COLO829 (cell line): ENCODE measurements around the gene DNAI1.
A peak's percentile ranks its signal among the peaks of the same experiment; 100 is the strongest.

Experiments
- DNase-seq: peaks from one replicate; pipeline ENCODE4 v3.0.0; 2012; ENCODE audit warnings: low spot score

DNAI1 gene

DNA sequence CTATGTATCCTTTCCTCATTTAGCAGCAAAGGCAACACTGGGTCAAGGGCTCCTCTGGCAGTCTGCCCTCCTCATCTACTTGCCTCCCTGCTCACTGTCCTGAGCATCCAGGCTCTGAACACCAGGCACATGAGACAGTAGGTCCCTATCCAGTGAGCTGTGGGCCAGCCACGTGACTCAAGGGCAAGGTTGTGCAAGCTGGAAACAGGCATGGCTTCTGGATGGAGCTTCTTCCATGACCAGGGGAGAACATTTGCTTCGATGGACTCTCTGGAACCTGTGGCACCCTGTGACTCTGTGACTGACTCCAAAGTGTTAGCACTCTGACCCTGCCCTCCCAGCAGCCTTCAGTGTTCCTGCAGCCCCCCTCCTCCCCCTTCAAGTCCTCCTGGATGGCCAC, 33.0 kb downstream of the DNAI1 start:
- DNase-seq: no peak

DNA sequence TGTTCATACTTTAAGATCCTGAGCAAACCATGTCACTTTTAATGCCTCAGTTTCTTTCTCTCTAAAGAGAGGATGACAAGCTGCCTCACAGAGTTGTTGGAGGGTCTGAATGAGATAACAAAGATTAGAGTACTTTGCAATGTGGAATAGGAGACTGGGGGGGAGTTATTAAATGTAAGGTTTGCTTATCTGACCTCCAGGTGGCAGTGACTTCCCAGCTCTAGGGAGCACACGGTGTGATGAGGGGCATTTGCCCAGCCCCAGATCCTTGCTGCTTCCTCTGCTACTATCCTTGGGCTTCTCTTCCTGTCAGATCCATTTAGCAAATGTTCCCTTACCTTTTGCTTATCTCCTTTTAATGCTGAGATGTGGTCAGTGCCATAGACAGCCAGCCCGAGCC, 33.4 kb downstream of the DNAI1 start:
- no peak for DNase-seq

DNA sequence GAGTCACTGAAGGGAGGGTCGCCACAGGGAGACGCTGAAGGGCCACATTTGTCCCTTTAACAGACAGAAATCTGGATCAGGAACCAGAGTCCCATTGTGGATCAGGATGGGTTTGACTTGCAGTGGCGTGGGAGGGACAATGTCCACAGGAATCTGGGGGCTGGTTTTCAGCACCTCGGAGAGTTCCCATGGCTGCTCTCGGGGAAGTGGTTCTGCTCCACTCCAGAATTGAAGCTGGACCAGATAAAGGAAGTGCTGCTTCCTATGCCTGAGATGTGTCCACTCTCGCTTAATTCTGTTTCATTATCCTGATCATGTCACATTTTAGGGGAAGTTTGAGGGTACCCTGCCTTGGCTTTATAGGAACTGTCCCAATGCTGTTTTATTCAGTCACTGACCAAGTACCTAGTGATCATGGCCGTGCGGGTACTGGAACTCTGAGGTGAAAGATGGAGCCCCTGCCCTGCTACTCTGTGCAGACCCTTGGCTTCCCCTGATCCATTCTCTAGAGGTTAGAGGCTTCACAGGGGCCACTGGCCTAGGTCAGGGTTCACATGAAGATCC, 35.4 kb downstream of the DNAI1 start:
- DNase-seq: peak; percentile 65

DNA sequence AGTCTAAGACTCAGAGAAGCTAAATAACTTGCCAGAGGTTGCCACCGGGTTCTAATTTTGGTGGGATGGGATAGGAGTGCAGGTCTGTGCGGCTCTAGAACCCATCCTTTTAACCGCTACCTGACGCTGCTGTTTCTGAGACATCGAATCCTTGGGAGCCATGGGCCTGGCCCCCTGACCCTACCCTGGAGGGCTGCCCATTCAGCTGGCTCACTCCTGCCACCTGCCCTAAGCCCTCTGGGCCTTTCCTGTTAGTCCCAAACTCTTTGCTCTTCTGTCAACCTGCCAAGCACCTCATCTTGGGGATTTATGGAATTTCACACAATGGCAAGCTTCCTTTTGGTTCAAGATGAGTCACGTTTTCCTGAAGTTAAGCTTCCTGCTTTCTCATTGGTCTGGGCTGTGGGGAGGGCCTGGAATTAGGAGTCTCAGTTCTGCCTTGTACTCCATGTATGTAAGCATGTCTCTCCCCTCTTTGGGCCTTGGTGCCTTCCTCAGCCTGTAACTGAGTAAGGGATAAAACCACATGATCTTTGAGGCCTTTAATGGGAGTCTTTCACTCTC, 37.6 kb downstream of the DNAI1 start:
- no peak for DNase-seq

DNA sequence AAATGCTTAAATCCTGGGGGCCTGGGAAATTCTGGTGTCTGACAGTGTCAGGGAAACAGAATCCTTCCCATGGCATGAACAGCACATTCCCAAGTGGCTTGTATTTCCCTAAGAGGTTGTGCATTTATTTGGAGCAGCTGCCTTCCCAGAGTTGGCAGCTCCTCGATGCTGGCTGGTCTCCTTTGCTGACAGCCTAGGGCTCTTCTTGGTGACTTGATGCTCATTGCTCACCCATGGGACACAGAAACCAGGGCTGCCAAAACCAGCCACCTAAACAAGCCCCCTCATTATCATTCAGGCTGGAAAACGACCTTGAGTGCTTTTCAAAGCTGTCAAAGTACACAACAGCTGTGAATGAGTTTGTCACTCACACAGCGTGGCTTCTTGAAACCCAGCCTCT, 39.9 kb downstream of the DNAI1 start:
- no peak for DNase-seq

DNA sequence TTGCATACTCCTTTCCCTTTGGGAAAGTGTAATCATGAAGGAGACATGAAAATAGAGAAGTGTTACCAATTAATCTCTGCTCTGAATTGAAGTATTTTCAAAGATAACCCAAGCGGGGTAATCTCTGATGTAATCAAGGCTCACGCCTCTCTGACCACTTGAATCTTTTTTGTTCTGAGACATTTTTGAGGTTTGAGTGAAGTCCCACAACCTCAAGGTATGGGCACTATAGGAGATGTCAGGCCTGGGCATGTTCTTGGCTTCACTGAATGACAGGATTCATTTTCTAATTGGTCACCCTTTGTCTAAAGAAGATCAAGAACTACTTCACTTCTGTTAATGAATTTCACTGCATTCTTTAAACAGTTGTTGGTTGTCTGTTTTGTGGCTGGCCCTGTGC, 40.5 kb downstream of the DNAI1 start:
- no peak for DNase-seq

DNA sequence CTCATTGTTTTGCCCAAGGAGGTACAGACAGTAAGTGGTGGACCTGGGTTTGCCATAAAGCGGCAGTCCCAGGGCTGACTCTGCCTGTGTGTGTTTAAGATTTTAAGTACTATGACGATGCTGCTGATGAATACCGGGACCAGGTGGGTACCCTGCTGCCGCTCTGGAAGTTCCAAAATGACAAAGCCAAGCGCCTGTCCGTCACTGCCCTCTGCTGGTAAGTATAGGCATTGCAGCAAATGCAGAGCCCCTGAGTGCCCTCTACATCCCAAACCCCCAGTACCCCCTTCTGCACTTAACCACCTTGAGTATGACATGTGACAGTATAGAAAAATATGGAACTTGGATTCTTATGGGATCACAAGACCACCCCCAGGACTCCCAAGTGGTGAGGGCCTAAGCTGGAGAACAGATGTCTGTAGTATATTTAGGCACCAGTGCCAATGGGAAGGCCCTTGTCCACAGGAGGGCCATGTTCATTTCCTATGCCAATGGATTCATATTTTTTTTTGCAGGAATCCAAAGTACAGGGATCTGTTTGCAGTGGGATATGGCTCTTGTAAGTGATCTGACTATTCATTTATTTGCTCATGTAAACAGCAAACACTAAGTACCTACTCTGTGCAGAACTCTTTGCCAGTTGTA, 42.1 kb downstream of the DNAI1 start:
- peak; percentile 75 for DNase-seq

DNA sequence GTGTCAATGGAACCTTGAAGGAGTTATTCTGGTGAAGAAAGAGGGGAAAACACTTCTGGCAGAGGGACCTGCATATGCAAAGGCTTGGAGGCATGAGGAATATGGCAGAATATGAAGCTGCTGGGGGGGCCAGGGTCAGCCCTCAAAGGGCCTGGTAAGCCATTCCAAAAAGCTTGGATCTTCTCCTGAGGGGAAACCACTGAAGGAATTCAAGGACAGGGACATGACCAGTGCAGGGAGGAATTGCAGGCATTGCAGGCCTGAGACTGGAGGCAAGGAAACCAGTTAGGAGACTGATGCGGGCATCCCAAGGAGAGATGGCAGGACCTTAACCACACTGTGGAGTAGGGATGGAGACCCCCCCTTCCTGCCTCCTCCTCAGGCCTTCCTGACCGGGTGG, 42.8 kb downstream of the DNAI1 start:
- DNase-seq: no peak

DNA sequence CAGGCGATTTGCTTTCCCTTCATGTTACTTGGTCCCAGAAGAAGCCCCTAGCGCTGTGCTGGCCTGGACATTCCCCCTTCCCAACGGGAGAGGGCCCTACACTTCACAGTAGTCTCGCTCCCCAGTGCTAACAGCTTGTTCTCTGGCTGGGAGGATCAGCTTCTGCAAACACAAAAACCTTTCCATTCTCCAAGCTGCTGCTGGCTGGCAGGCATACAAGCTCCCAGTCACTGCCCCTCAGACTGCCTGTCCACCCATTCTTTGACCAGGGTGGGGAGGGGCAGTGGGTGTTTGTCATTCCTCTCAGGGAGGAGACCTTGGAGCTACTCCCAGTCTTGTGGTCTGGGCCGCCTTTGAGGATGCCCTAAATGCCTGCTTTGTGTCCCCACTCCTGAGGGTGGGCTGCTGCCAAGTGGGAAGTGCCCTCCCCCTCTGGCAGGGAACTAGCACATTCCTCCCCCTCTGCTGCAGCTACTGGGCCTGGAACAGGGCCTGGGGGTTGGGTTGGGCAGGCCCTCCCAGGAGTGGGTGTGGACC, 43.4 kb downstream of the DNAI1 start:
- DNase-seq: peak; percentile 92

DNA sequence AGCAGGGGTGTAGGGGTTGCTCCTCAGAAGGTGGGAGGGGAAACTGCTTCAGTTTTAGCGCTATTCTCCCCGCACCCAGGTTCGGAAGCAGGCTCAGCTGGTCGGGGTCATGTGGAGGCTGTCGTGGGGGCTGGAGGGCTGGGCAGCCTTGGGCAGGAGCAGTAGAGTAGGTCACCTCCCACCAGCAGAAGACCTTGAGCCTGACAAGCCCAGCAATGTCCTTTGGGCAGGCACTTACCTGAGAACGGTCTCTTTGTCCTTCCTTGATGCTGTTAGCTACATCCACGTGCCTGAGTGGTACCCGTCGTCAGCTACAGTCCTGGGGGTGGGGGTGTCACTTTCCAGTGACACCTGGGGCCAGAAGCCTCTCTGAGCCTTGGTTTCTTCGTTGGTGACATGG, 43.9 kb downstream of the DNAI1 start:
- DNase-seq: no peak

DNA sequence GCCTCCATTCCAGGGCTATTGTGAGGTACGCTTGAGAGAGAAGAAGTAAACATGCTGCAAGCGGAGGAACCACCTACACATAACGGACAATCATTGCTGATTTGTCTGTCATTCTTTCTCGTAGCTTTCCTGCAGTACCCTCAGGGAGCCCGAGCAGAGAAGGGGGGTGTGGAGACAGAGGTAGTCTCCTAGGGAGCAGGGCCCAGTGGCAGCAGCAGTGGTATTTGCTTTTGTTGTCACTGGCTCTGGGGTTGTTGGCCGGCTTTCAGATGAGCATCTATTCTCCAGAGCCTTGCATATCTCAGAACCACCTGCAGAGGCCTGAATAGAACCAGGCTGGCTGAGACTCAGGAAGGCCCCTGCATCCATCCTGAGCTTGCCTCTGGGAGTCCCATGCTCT, 44.3 kb downstream of the DNAI1 start:
- no peak for DNase-seq

DNA sequence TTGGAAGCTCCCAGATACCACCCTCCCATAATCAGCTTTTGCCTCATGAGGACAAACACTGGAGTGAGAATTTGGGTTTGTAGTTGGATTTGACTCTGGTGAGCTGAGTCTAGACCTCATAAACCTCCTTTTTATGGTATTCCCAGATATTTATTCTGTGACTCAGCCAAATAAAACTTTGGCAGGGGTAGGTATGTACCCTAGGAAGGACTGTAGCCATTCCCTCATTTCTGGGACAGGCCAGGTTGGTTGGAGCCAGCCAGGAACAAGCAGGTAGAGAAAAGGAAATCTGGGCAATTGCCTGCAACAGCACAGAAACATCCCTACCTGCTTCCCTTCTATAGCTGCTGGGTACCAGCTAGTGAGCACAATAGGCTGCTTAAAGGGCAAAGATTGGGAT, 44.8 kb downstream of the DNAI1 start:
- no peak for DNase-seq

DNA sequence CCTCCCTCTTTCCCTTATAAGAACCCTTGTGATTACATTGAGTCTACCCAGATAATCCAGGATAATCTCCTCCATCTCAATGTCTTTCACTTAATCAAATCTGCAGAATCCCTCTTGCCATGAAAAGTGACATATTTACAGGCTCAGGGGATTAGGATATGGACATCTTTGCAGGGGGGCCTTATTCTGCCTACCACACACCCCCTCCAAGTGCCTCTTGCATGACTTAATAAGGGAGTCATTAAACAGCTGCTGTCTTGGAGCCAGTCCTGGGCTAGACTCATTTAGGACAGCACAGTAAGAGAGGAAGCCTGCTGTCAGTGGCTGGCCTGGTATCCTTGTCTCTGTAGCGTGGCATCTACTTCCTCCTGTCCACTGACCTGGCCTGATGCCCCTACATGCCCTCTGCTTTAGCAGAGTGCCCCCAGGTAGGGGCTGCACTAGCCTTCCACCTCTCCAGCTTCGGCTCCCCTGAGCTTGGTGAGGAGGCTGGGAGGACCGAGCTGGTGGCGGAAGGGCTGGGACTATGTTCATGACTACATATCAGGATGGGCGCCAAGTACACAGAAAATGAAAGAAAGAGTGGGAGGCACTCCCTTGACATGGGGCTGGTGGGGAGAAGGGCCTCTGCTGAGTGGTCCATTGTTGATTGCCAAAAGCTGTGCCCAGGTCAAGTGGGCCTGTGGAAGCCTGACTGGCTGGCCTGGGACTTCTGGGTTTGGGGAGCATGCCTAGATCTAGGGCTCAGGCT, 46.9 kb downstream of the DNAI1 start:
- no peak for DNase-seq

DNA sequence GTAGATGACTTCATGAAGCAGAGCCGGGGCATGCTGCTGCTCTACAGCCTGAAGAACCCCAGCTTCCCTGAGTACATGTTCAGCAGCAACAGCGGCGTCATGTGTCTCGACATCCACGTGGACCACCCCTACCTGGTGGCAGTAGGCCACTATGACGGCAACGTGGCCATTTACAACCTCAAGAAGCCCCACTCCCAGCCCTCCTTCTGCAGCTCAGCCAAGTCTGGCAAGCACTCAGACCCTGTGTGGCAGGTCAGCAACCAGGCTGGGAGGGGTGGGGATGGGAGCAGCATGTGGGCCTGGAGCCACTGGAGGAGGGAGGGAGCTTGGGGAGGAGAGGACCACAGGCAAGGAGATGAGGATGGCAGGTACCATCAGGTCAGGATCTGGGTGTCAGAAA, 48.0 kb downstream of the DNAI1 start:
- DNase-seq: no peak

DNA sequence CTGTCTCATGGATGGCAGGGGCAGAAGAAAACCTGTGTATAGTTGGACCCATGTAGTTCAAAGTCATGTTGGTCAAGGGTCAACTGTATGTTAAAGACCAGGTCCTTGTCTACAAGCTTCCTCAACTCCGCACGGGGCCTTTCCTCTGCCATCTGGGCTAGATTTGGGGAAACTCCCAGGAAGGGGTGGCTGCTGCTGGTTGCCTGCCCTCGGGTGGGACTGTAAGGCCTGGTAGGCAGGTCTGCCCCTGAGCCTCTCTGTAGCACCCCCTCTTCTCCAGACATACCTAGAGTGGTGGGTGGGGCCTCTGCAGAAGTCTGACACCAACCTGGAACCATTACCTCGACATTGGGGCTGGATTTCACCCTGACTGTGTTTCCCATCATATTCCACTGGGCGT, 49.0 kb downstream of the DNAI1 start:
- DNase-seq: no peak

DNA sequence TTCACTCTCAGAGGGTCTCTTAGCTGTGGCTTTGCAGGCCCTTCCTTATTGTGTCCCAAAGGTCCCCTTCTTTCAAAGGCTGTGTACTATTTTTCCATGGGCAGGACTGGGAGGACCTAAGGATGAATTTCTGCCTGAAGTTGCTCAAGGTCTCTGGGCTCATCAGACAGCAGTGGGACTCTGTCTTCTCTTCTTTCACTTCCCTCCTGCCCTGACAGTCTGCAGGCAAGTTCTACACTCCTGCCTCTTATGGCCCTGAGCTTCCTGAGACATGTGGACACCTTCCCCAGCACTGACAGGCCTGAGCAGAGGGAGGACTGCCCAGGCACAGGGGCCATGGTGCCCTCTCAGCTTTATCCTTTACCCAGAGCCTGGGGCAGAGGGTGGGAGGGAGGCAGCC, 49.4 kb downstream of the DNAI1 start:
- DNase-seq: no peak

DNA sequence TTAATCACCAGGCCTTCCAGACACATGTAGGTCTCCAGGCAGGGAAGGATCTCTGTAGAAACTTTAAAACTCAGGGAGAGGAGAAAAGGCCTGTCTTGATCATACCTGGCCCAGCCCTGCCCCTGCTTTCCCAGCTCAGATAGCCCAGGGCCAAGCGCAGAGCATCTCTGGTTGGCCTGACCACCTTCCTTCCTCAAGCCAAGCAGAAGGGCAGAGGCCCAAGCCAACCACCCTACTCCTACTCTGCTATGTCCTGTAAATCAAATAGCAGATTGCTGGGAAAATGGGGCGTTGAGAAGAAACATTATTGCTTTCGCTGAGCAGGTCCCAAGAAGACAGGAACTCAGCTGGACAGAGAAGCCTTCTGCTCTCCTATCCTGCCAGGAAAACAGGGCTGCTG, 49.9 kb downstream of the DNAI1 start:
- no peak for DNase-seq

DNA sequence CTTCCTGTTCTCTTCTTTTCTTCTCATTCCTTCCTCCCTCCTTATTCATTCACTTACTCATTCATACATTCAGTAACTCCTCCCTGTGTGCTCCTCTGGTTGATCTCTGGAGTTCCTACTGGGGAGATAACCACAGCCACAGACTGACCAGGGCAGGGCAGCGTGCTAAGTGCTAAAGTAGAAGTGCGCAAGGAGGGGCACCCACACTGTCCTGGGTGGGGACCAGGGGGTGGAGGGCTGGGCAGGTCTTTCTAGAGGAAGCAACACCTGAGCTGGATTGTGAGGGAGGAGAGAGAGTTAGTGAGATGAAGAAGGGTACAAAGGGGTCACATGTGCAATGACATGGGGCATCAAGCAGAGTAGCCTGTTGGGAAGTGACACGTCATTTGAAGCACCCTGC, 50.3 kb downstream of the DNAI1 start:
- no peak for DNase-seq

DNA sequence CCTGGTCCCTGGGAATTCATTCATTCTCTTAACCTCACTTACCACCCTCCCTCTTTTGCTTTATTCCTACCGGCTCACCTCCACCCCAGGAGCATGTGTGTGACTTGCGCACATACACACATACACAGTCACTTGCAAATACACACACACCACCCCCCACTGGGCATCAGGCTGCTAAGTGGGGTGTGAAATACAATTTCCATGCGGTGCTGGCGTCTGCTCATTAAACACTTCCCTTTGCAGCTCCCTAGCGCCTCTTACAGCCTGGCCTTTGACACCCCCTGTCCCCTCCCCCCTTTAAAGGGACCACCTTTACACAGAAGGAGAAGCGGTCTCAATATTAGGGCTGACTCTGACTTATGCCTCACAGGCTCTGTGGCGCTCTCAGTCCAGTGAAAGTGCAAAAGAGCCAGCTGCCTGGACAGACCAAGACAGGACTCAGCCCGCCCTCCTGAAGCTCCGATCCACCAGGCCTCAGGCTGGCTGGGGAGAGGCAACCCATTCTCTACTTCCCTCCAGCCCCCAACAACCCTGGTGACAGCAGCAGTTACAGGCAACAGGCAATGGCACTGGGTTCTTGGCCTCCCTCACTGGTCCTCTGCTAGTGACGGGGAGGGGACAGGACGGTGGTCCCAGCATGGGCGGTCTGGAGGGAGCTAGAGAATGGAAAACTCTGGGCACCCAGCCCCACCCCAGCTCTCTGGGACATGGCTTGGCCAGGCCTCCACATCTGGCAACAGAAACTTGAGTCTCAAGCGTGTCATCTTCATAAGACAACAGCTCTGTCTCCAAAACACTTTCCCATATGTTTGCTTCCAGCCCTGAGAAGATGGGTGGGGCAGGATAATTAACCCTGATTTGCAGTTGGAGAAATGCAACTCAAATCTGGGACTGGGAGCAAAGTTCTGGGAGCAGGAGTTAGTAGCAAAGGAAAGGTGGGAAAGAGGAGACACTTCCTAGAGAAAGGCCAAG, 52.2 kb downstream of the DNAI1 start:
- DNase-seq: no peak

DNA sequence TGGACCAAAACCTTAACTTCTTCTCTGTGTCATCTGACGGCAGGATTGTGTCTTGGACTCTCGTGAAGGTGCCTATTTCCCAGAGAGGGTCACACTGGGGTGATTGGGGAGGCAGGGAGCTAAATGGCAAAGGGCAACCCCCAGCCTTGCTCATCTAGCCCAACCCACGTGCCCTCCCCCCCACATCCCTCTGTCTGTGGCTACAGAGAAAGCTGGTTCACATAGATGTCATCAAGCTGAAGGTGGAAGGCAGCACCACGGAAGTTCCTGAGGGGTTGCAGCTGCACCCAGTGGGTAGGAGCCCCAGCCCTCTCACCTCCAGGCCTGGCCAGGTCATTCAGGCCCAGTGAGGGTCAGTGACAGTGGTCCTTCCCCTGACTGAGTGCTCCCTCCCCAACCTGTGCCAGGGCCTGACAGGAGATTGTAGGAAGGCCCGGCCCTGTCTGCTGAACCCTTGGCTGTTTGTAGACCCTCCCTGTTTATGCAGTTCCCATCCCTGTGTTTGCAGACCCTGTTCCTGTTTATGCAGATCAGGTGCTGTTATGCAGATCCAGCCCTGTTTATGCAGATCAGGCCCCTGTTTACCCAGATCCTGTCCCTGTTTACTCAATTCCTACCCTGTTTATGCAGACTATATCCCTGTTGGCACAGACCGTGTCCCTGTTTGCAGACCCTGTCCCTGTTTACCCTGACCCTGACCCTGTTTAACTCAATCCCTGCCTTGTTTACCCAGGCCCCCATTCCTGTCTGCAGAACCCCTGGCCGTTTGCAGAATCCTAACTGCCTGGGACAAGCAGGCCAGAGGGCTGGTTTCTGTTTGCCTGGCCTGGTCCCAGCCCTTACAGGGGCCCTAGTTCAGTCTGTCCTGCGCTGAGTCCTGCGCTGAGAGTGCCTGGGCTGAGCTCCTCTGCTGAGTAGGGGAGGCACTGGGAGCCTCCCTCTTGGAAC, 53.8 kb downstream of the DNAI1 start:
- no peak for DNase-seq
